Prostate gland (tissue), 2 donors: ENCODE measurements around the gene ITIH3. TPM values are rescaled to one million over a fixed set of nuclear protein-coding genes. Genes with fewer than 3 reads are reported as not detected.

Experiments used
- DNase-seq: peaks from one replicate; pipeline ENCODE4 v3.0.0-alpha.2; 2019; ENCODE audit warnings: low spot score
- H3K27ac ChIP-seq, 2 donors: fragments of 200-600 bp; sonication (generic); 2 replicates each; pipeline ENCODE4 v1.5.1; 2017 to 2019
- H3K27me3 ChIP-seq: fragments of 200-600 bp; sonication (generic); replicated peaks from 2 replicates; pipeline ENCODE4 v1.5.1; 2019; ENCODE audit not compliant: insufficient read depth
- H3K36me3 ChIP-seq, 2 donors: fragments of 200-600 bp; sonication (generic); 1 replicate in 1 of 2; 2 replicates in 1 of 2; pipeline versions ENCODE4 v1.5.1 to v1.8.1; 2017 to 2019
- H3K4me1 ChIP-seq: fragments of 200-600 bp; sonication (generic); replicated peaks from 2 replicates; pipeline ENCODE4 v1.5.1; 2019
- H3K4me3 ChIP-seq, 2 donors: fragments of 200-600 bp; sonication (generic); 2 replicates each; pipeline ENCODE4 v1.5.1; 2017 to 2019
- H3K9me3 ChIP-seq: fragments of 200-600 bp; sonication (generic); 2 replicates; pipeline ENCODE4 v1.5.1; 2017
- POLR2A ChIP-seq: fragments of 450-650 bp; IDR thresholded peaks from one replicate; pipeline ENCODE4 v1.6.1; 2016; ENCODE audit warnings: antibody characterized with exemption, mild to moderate bottlenecking
- POLR2AphosphoS5 ChIP-seq: sonication (generic); formaldehyde crosslinking; IDR thresholded peaks from one replicate; pipeline ENCODE4 v1.6.1; 2017; ENCODE audit warnings: antibody characterized with exemption
- WGBS: methylation state at CpG from one replicate; pipeline ENCODE4 v1.1.5; 2018; 5-methylcytosine and 5-hydroxymethylcytosine counted together
- intact Hi-C: fragments of 100-400 bp; cut with DNase I; formaldehyde crosslinking; loops from one replicate; pipeline ENCODE4 v1.14.2; 2022
- total RNA-seq, 2 donors: library from RNA; depleted of rRNA; stranded (reverse); fragments of >200 nt; gene quantifications; one replicate each; pipeline ENCODE4 v1.1.0, GENCODE V29; 2016
- TF ChIP-seq, protein P1 (sequence below), 4 experiments: fragments of 200-600 bp in 2 of 4; fragments of 450-650 bp in 2 of 4; sonication (generic) in 2 of 4; IDR thresholded peaks; 1 replicate in 3 of 4; 2 replicates in 1 of 4; pipeline ENCODE4 v1.5.1; 2016 to 2019; ENCODE audit warnings: antibody characterized with exemption in 4 of 4, mild to moderate bottlenecking in 2 of 4, moderate library complexity in 2 of 4

The ITIH3 gene
- total RNA-seq, 2 donors from 2014 or later: 0.46 to 9.6 TPM

DNA sequence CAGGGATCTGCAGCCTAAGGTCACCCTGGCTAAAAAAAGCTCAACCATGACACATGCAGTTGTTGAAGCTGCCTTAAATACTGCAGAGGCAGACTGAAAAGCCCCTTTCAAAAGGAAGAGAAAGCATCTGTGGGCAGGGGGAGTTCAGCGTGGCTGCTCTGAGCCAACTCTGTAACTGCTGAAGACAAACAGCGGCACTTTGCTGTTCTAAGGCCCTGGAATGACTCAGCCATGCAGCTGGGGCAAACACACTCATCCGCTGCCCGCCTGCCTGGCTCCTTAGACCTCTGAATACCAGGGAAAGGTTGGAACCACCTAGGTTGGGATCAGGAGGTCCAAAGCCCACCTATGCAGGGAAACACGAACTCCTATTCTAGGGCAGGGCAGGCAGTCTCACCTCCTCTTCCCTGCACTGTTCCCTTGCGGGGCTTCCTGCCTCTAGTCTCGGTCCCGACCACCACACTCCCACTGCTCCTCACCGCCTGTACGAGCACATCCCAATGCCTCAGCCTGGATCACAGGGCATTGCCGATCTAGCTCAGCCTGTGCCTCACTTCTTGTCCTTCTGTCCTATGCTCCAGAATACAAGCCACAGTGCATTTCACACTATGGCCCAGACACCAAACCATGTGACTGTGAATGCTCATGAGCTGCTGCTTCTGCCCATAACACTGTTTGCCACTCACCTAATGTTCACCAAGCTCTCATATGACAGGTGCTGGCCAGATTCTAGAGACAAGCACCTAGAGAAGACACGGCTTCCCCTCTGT lies 46.8 kb downstream of the ITIH3 start:
- Histone ChIP-seq H3K27ac (no peak overlapping the region), H3K9me3 (no peaks in the 10 kb centered on the region), H3K4me1 (no peaks in the 10 kb centered on the region), H3K36me3 (no peaks in the 10 kb centered on the region), H3K27me3 (no peaks in the 10 kb centered on the region), H3K4me3 (no peak overlapping the region)
- DNase-seq: no peak
- intact Hi-C loops: loop anchor here (10.0 kb wide), 1 partner anchor 233 kb away; no protein-coding TSS in a partner anchor
- TF ChIP-seq, protein P1, sequence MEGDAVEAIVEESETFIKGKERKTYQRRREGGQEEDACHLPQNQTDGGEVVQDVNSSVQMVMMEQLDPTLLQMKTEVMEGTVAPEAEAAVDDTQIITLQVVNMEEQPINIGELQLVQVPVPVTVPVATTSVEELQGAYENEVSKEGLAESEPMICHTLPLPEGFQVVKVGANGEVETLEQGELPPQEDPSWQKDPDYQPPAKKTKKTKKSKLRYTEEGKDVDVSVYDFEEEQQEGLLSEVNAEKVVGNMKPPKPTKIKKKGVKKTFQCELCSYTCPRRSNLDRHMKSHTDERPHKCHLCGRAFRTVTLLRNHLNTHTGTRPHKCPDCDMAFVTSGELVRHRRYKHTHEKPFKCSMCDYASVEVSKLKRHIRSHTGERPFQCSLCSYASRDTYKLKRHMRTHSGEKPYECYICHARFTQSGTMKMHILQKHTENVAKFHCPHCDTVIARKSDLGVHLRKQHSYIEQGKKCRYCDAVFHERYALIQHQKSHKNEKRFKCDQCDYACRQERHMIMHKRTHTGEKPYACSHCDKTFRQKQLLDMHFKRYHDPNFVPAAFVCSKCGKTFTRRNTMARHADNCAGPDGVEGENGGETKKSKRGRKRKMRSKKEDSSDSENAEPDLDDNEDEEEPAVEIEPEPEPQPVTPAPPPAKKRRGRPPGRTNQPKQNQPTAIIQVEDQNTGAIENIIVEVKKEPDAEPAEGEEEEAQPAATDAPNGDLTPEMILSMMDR (IDR thresholded peaks at IDR 0.05): no peak
- TF ChIP-seq POLR2A: no peak
- TF ChIP-seq POLR2AphosphoS5: no peak
- 97% methylated on average over 12 of the region's 12 CpGs for WGBS

DNA sequence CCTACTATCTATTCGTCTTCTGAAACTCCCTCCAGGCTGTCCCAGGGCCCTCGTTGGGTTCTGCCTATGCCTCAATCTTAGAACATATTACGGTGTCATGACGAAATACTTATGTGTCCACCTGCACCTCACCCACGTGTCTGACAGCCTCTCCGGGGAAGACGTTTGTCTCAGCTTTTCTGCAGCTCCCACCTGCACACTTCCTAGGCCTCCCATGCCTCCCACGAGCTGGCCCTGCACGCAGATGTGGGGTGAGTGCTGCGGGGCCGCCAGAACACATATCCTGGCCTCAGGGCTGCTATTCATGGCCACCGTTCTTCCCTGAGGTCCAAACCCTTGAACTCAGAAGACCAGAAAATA lies 47.4 kb downstream of the ITIH3 start:
- intact Hi-C loops: loop anchor here (10.0 kb wide), 1 partner anchor 233 kb away; no protein-coding TSS in a partner anchor
- H3K4me3 ChIP-seq: no peak overlapping the region
- 84% methylated on average over 12 of the region's 12 CpGs for WGBS
- H3K4me1 ChIP-seq: no peaks in the 10 kb centered on the region
- TF ChIP-seq POLR2AphosphoS5 (no peak), POLR2A (no peak)
- H3K27me3 ChIP-seq: no peaks in the 10 kb centered on the region
- no peaks in the 10 kb centered on the region for H3K36me3 ChIP-seq
- no peak for DNase-seq
- no peak overlapping the region for H3K27ac ChIP-seq
- H3K9me3 ChIP-seq: no peaks in the 10 kb centered on the region

DNA sequence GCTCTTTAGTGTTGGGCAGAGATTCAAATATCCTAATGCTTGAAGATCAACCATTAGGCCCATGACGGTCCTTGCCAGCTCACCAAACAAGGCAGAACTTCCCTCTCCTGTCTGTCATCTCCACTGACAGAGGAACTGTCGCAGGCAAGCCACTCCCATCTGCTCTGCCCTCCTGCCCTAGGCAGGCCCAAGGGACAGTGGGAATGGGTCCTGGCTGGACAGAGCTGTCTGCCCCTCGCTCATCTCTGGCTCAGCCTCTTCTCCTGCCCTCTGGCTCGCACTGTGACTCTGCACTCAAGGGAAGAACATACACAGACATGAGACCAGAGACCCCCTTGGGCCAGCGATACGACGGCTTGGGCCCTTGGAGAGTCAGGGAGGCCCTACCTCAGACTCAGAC lies 47.8 kb downstream of the ITIH3 start:
- H3K27ac ChIP-seq: no peak overlapping the region
- H3K4me1 ChIP-seq: no peaks in the 10 kb centered on the region
- H3K27me3 ChIP-seq: no peaks in the 10 kb centered on the region
- intact Hi-C loops: loop anchor here (10.0 kb wide), 1 partner anchor 232 kb away; no protein-coding TSS in a partner anchor
- no peak overlapping the region for H3K4me3 ChIP-seq
- H3K9me3 ChIP-seq: no peaks in the 10 kb centered on the region
- no peak for DNase-seq
- H3K36me3 ChIP-seq: no peaks in the 10 kb centered on the region
- WGBS: 69% methylated on average over 7 of the region's 7 CpGs
- TF ChIP-seq POLR2A (no peak), POLR2AphosphoS5 (no peak)
- TF ChIP-seq, protein P1 (IDR thresholded peaks at IDR 0.05): no peak

DNA sequence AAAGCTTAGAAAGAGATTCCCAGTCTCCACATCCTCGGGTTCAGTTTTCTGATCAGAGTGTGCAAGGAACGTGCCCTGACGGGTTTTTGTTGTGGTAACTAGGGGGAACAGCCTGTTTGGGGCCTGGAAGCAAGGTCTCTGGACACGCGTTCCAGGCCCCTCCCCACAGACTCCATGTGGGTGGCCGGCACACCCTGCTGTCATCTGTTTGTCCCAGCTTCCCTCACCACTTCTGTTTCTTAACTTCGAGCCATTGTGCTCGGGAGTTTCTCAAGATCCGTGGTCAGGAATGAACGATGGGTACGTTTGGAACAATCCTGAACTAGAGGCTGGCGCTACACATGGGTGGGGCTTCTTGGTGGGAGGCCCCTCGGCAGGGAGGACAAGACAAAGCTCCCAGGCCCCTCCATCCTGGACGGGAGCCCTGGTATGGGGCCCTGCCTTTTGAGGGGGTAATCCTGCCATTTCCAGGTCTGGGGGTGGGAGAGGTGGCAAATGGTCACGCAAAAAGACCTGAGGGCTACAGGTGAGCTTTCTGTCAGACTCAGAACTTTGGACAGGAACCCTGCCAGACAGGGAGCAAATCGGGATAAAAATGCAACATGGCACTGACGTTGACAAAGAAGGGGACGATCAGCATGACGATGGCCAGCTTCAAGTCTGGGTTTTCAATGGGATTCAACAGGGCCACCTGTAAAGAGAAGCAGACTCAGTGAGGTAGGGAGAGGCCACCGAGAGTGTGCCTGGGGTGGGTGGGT lies 48.7 kb downstream of the ITIH3 start:
- Histone ChIP-seq H3K4me3 (no peak overlapping the region), H3K36me3 (no peaks in the 10 kb centered on the region), H3K27ac (no peak overlapping the region), H3K27me3 (no peaks in the 10 kb centered on the region), H3K4me1 (no peaks in the 10 kb centered on the region), H3K9me3 (no peaks in the 10 kb centered on the region)
- 55% methylated on average over 20 of the region's 20 CpGs for WGBS
- TF ChIP-seq, protein P1 (IDR thresholded peaks at IDR 0.05): no peak
- no peak for TF ChIP-seq POLR2AphosphoS5
- no peak for TF ChIP-seq POLR2A
- intact Hi-C loops: loop anchor here (10.0 kb wide), 1 partner anchor 232 kb away; no protein-coding TSS in a partner anchor
- DNase-seq: no peak

DNA sequence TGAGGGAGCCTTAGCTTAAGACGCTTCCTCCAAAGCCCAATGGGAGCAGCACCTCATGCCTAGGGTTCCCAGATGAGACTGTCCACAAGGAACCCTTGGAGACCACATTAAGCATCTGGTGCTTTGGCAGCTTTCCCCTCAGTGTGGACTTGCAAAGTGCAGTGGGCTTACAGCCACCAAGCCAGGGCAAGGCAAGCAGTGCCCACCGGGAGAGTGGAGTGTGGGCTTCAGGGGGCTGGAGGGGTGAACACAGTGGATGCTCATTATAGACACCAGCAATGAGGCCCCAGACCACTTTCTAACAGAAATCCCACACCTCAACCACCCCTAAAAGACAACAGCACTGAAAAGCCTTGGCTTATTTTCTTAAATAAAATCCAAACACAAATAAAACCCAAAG lies 49.3 kb downstream of the ITIH3 start:
- Histone ChIP-seq H3K4me1 (no peaks in the 10 kb centered on the region), H3K27me3 (no peaks in the 10 kb centered on the region), H3K36me3 (no peaks in the 10 kb centered on the region), H3K27ac (no peak overlapping the region), H3K9me3 (no peaks in the 10 kb centered on the region), H3K4me3 (no peak overlapping the region)
- intact Hi-C loops: loop anchor here (10.0 kb wide), 1 partner anchor 231 kb away; no protein-coding TSS in a partner anchor
- WGBS: 69% methylated on average over 2 of the region's 2 CpGs
- TF ChIP-seq POLR2A: no peak
- no peak for TF ChIP-seq POLR2AphosphoS5
- TF ChIP-seq, protein P1 (IDR thresholded peaks at IDR 0.05): no peak
- DNase-seq: no peak
